Right lobe of liver (tissue), 6 donors: ENCODE data around the gene ACOT6. TPM values are rescaled to one million over a fixed set of nuclear protein-coding genes. Genes with fewer than 3 reads are reported as not detected.

Source experiments
- ATAC-seq, 4 donors: fragments of 200-7000 bp; cut with Tn5 transposase; one replicate each; pipeline ENCODE4 v1.9.1; 2020; ENCODE audit warnings: mild to moderate bottlenecking in 4 of 4, moderate library complexity in 4 of 4
- DNase-seq, 3 donors: peaks; one replicate each; pipeline ENCODE4 v3.0.0-alpha.2; 2020
- H3K27ac ChIP-seq, 3 donors: fragments of 200-600 bp; one replicate each; pipeline ENCODE4 v1.8.0; 2022
- H3K27me3 ChIP-seq, 2 donors: fragments of 200-600 bp; one replicate each; pipeline ENCODE4 v1.8.0; 2022
- H3K36me3 ChIP-seq, 4 donors: fragments of 200-600 bp; sonication (generic) in 1 of 4; one replicate each; pipeline versions ENCODE4 v1.5.1 to v1.8.0; 2017 to 2022; ENCODE audit warnings: control low read depth in 1 of 4
- H3K4me1 ChIP-seq, 4 donors: fragments of 200-600 bp; sonication (generic) in 1 of 4; one replicate each; pipeline versions ENCODE4 v1.5.1 to v1.8.0; 2017 to 2022; ENCODE audit warnings: control low read depth in 1 of 4
- H3K4me3 ChIP-seq, 3 donors: fragments of 200-600 bp; one replicate each; pipeline ENCODE4 v1.8.0; 2022
- H3K9me3 ChIP-seq, 4 donors: fragments of 200-600 bp; sonication (generic) in 1 of 4; one replicate each; pipeline versions ENCODE4 v1.5.1 to v1.8.0; 2017 to 2022; ENCODE audit warnings: control low read depth in 1 of 4
- POLR2A ChIP-seq: fragments of 450-650 bp; IDR thresholded peaks from one replicate; pipeline ENCODE4 v1.6.1; 2017; ENCODE audit warnings: antibody characterized with exemption, mild to moderate bottlenecking
- WGBS: methylation state at CpG from one replicate; pipeline ENCODE4 v1.1.6; 2018; ENCODE audit warnings: low coverage, low lambda C conversion rate; ENCODE audit not compliant: insufficient coverage; ENCODE audit errors: missing lambda C conversion rate; 5-methylcytosine and 5-hydroxymethylcytosine counted together
- intact Hi-C, 2 donors: fragments of 100-400 bp; cut with DNase I; formaldehyde crosslinking; loops; one replicate each; pipeline versions ENCODE4 v1.11.2 to v1.14.1; 2022
- small RNA-seq, 2 experiments: library from RNA; depleted of rRNA; stranded (forward); fragments of <200 nt; gene quantifications; one replicate each; pipeline ENCODE3, GENCODE V24; 2016
- total RNA-seq, 6 experiments: library from RNA; depleted of rRNA in 2 of 6; stranded (reverse); fragments of >200 nt in 2 of 6; fragmentation: NEBNext Ultra II Directional in 3 of 6; extraction: Animal tissue kit (Norgen Biotek cat#: 25700) in 3 of 6; gene quantifications; one replicate each; pipeline versions ENCODE4 v1.1.0 to v1.2.4, GENCODE V29; 2016 to 2023
- TF ChIP-seq, protein P1 (sequence below), 4 donors: fragments of 200-600 bp in 3 of 4; fragments of 450-650 bp in 1 of 4; IDR thresholded peaks; one replicate each; pipeline versions ENCODE4 v1.5.1 to v1.8.0; 2016 to 2022; ENCODE audit warnings: antibody characterized with exemption in 4 of 4, mild to moderate bottlenecking in 2 of 4
- donor health status: DM: no; HTN: yes; CAD: no.
- donor health status: DM: no; HTN: no; CAD: no.
- donor health status: DM: no; HTN: no; CAD: no.
- donor health status: DM: no; HTN: yes; CAD: no.
- donor health status: DM: no; HTN: yes; CAD: no.

ACOT6 gene
- total RNA-seq, 6 experiments from 2014 or later = 0.49 to 1.4 (median 0.94) TPM; not detected in 2

DNA sequence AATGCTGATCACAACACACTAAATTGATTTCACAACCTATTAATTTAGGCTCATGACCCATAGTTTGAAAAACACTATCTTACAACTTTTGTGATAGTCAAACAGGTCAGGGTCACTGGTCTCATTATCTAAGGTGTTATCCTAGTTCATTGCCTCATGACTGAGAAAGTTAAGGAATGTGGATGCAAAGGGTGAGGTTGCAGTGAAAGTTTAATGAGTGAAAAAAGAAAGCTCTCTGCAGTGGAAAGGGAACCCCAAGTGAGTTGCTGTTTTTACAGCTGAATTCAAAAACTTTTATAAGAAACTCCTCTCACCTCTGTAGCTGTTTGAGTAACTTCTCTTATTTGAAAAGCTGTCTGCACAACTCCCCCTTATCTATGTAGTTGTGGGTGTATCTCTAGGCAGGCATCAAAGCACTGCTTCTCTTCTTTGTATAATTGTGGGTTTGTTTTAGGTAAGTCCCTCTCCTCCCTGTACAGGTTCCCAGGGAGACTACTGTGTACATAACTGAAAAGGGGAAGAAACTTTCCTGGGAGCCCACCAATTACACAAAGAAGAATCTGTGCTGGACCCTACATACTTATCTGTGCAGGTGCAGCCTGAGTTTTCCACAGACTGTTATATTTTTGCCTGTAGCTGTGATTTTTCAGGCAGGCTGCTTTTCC, 51.4 kb downstream of the ACOT6 start:
- DNase-seq = no peak
- H3K27me3 ChIP-seq = no peaks in the 10 kb centered on the region
- no peak overlapping the region for H3K4me3 ChIP-seq
- H3K27ac ChIP-seq = no peak overlapping the region
- H3K4me1 ChIP-seq = peaks cover 0 to 9% (median 2%) of the 10 kb centered on the region in 4 donors
- H3K36me3 ChIP-seq = no peaks in the 10 kb centered on the region
- intact Hi-C loops = no loop called here
- ATAC-seq = peak in 2 of 4 donors; percentile 49 to 52
- H3K9me3 ChIP-seq = no peaks in the 10 kb centered on the region
- TF ChIP-seq, protein P1, sequence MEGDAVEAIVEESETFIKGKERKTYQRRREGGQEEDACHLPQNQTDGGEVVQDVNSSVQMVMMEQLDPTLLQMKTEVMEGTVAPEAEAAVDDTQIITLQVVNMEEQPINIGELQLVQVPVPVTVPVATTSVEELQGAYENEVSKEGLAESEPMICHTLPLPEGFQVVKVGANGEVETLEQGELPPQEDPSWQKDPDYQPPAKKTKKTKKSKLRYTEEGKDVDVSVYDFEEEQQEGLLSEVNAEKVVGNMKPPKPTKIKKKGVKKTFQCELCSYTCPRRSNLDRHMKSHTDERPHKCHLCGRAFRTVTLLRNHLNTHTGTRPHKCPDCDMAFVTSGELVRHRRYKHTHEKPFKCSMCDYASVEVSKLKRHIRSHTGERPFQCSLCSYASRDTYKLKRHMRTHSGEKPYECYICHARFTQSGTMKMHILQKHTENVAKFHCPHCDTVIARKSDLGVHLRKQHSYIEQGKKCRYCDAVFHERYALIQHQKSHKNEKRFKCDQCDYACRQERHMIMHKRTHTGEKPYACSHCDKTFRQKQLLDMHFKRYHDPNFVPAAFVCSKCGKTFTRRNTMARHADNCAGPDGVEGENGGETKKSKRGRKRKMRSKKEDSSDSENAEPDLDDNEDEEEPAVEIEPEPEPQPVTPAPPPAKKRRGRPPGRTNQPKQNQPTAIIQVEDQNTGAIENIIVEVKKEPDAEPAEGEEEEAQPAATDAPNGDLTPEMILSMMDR (IDR thresholded peaks at IDR 0.05) = no peak
- TF ChIP-seq POLR2A = no peak

DNA sequence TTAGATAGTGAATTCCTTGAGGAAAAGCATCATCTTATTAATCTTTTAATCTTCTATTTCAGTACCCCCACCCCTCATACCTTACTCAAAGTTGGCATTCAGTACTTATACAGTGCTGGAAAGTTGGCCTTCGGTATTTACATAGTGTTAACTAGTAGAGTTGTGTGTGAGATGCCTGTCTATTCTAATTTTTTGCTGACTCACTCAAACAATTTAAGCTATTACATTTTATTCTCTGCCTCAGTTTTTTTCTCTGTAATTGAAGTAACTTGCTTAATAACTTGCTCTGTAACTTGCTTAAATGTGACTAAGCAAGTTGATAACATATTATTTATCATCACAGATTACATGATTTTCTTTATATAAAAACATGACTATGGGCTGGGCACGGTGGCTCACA, 52.8 kb downstream of the ACOT6 start:
- no peak overlapping the region for H3K27ac ChIP-seq
- no peaks in the 10 kb centered on the region for H3K9me3 ChIP-seq
- DNase-seq = no peak
- WGBS = 94% methylated on average over 2 of the region's 2 CpGs
- intact Hi-C loops = no loop called here
- H3K36me3 ChIP-seq = no peaks in the 10 kb centered on the region
- peaks cover 0 to 9% (median 2%) of the 10 kb centered on the region in 4 donors for H3K4me1 ChIP-seq
- H3K27me3 ChIP-seq = no peaks in the 10 kb centered on the region
- no peak for TF ChIP-seq POLR2A
- TF ChIP-seq, protein P1 (IDR thresholded peaks at IDR 0.05) = no peak
- no peak for ATAC-seq
- H3K4me3 ChIP-seq = no peak overlapping the region

DNA sequence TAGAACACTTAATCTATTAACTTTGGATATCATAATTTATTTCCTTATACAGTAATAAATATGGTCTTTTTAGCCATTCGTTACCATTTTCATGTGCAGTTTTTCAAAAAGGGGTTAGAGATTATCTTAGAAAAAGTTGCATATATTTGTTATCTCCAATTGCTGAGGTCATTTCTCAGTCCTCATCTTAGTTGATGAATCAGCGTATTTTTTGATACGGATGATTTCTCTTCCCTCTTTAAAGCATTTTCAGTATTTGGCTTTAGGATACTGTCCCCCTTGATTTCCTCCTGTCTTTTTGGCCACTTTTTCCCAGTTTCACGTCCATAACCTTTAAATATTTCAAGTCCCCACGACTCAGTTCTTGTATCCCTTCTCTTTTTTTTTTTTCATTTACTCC, 54.3 kb downstream of the ACOT6 start:
- Histone ChIP-seq H3K4me1 (peaks cover 0 to 9% (median 2%) of the 10 kb centered on the region in 4 donors), H3K27ac (no peak overlapping the region), H3K4me3 (no peak overlapping the region), H3K36me3 (no peaks in the 10 kb centered on the region), H3K9me3 (no peaks in the 10 kb centered on the region), H3K27me3 (no peaks in the 10 kb centered on the region)
- TF ChIP-seq, protein P1 (IDR thresholded peaks at IDR 0.05) = no peak
- no peak for TF ChIP-seq POLR2A
- 63% methylated on average over 4 of the region's 5 CpGs for WGBS
- intact Hi-C loops = no loop called here
- ATAC-seq (no peak), DNase-seq (no peak)

DNA sequence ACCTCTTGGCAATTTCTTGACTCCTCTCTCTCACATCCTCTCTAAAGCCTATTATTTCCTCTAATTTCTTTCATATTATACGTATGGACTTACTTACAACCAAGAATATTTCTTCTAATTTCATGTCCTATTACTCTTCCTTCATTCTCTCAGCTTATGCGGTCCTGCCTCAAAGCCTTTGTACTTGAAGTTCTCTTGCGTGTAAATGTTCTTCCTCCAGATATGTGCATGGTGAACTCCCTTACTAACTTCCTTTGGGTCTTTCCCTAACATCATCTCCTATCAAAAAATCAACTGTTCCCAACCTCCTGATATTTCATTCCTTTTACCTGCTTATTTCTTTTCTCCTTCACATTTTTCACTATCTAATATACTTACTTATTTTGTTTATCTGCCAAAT, 55.5 kb downstream of the ACOT6 start:
- H3K27ac ChIP-seq = no peak overlapping the region
- intact Hi-C loops = no loop called here
- ATAC-seq (no peak), DNase-seq (no peak)
- 98% methylated on average over 3 of the region's 3 CpGs for WGBS
- no peaks in the 10 kb centered on the region for H3K27me3 ChIP-seq
- no peak for TF ChIP-seq POLR2A
- TF ChIP-seq, protein P1 (IDR thresholded peaks at IDR 0.05) = no peak
- no peaks in the 10 kb centered on the region for H3K36me3 ChIP-seq
- peaks cover 0 to 9% (median 2%) of the 10 kb centered on the region in 4 donors for H3K4me1 ChIP-seq
- no peak overlapping the region for H3K4me3 ChIP-seq
- H3K9me3 ChIP-seq = no peaks in the 10 kb centered on the region

Small RNA genes lying within 50 kb of the gene (small RNA-seq; reads per million reads assigned to genes)
- gene RNU6-240P = 0 reads per million in 2 experiments

Other genes with a start within 250 kb of the ACOT6 start
- gene NUMB, start 154.0 kb upstream of the ACOT6 start, total RNA-seq = 10 to 100 TPM; 28.3 to 48.4 (median 43.7) TPM
- gene RIOX1, start 121.6 kb upstream of the ACOT6 start, total RNA-seq = 10 to 100 TPM in 2 of 6 experiments, 1 to 10 TPM in 4; 4.7 to 12.4 (median 5.7) TPM
- 10 to 100 TPM; 10.2 to 37.5 (median 27.0) TPM for gene ACOT1, start 75.4 kb upstream of the ACOT6 start, total RNA-seq
- gene HEATR4, start 53.6 kb upstream of the ACOT6 start, total RNA-seq = 1 to 10 TPM in 2 of 6 experiments, under 1 TPM in 4; 0.07 to 1.9 (median 0.63) TPM
- 100 to 1,000 TPM in 4 of 6 experiments, 10 to 100 TPM in 2; 53.3 to 160 (median 112) TPM for gene ACOT2, start 43.3 kb upstream of the ACOT6 start, total RNA-seq
- gene ACOT4, start 20.6 kb upstream of the ACOT6 start, total RNA-seq = 10 to 100 TPM in 3 of 6 experiments, 1 to 10 TPM in 3; 6.2 to 14.4 (median 9.3) TPM
- 1 to 10 TPM; 2.7 to 5.7 (median 3.2) TPM for gene DNAL1, start 32.5 kb downstream of the ACOT6 start, total RNA-seq
- 1 to 10 TPM; 1.7 to 7.6 (median 3.7) TPM for gene PNMA1, start 101.9 kb downstream of the ACOT6 start, total RNA-seq
- 10 to 100 TPM in 4 of 6 experiments, 1 to 10 TPM in 2; 8.0 to 22.4 (median 12.4) TPM for gene PTGR2, start 239.3 kb downstream of the ACOT6 start, total RNA-seq